Activated T-cell treated with anti-CD3 and anti-CD28 coated beads for 1 hour (primary cell): Measurements from ENCODE around the gene PSD4.

Source experiments
- DNase-seq: peaks from one replicate; pipeline ENCODE4 v3.0.0-alpha.2; 2020; ENCODE audit warnings: low read depth

The PSD4 gene

GRCh38 chr2:113167962-113168340 lies 5.8 kb upstream of the PSD4 start:
- no peak for DNase-seq

- no peak for DNase-seq
Measured at GRCh38 chr2:113169002-113169530, 4.7 kb upstream of the PSD4 start.

GRCh38 chr2:113169586-113169985 lies 4.2 kb upstream of the PSD4 start:
- DNase-seq = no peak

- no peak for DNase-seq
Measured at GRCh38 chr2:113171334-113172075, 2.3 kb upstream of the PSD4 start.

- no peak for DNase-seq
Measured at GRCh38 chr2:113172721-113173541, 840 bp upstream of the PSD4 start.

GRCh38 chr2:113174376-113174750 lies 592 bp downstream of the PSD4 start:
- no peak for DNase-seq

GRCh38 chr2:113175042-113175628 lies 1.4 kb downstream of the PSD4 start:
- peak; percentile 37 for DNase-seq

- no peak for DNase-seq
Measured at GRCh38 chr2:113175736-113176695, 2.2 kb downstream of the PSD4 start.

- no peak for DNase-seq
Measured at GRCh38 chr2:113176696-113177355, 3.1 kb downstream of the PSD4 start.

GRCh38 chr2:113178069-113178746 lies 4.4 kb downstream of the PSD4 start:
- no peak for DNase-seq

- DNase-seq = no peak
Measured at GRCh38 chr2:113178891-113179290, 5.1 kb downstream of the PSD4 start.

GRCh38 chr2:113179446-113180045 lies 5.8 kb downstream of the PSD4 start:
- no peak for DNase-seq

- no peak for DNase-seq
Measured at GRCh38 chr2:113180131-113180946, 6.6 kb downstream of the PSD4 start.

GRCh38 chr2:113181258-113182051 lies 7.7 kb downstream of the PSD4 start:
- no peak for DNase-seq

- DNase-seq = no peak
Measured at GRCh38 chr2:113182471-113183260, 8.9 kb downstream of the PSD4 start.

GRCh38 chr2:113183264-113183663 lies 9.5 kb downstream of the PSD4 start:
- no peak for DNase-seq

GRCh38 chr2:113183703-113184102 lies 9.9 kb downstream of the PSD4 start:
- DNase-seq = no peak
